HG02938 (cell line): Measurements from ENCODE around the gene FLG.
"Not testable (repeated sequence)": the region's sequence is repeated elsewhere in the genome, so short reads cannot be mapped to it uniquely, and the experiment has no call there.

Experiments
- ATAC-seq: cut with Tn5 transposase; IDR thresholded peaks from one replicate; pipeline ENCODE4 v1.9.1; 2021; ENCODE audit warnings: mild to moderate bottlenecking, moderate library complexity; ENCODE audit not compliant: unreplicated experiment

Gene FLG

GRCh38 chr1:152325111-152325510, at the start of gene FLG:
TSS of gene FLG (minus strand) at chr1:152325239. CDS start at chr1:152315456, 9,783 bp downstream.
- ATAC-seq = no peak

GRCh38 chr1:152374451-152374850, 49.4 kb upstream of the FLG start:
- ATAC-seq = no peak

- ATAC-seq = no peak
Measured at GRCh38 chr1:152372672-152373071, 47.6 kb upstream of the FLG start.

- ATAC-seq = no peak
Measured at GRCh38 chr1:152367436-152367835, 42.4 kb upstream of the FLG start.

DNA sequence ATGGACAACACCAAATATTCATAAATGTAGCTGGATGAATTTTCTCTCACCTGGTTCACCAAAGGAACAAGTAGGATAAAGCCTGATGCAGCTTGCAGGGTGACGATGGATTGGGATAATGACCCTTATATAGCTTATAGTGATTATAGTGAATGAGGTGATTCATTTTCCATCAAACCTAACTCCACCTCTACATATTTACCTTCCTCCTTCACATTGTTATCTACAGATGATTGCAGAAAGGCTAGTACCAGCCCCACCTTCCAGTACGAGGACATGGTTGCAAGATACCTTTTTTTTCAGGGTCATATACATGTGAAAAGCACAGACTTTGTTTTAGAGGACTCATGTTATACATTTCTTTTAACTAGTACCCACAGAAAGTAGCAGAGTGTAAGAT, 34.9 kb upstream of the FLG start, which contains the start of gene FLG2:
Gene FLG2 (minus strand): TSS at position 101 of the 400 bp plus-strand sequence. CDS start 1,122 bp downstream, outside the sequence.
- no peak for ATAC-seq

DNA sequence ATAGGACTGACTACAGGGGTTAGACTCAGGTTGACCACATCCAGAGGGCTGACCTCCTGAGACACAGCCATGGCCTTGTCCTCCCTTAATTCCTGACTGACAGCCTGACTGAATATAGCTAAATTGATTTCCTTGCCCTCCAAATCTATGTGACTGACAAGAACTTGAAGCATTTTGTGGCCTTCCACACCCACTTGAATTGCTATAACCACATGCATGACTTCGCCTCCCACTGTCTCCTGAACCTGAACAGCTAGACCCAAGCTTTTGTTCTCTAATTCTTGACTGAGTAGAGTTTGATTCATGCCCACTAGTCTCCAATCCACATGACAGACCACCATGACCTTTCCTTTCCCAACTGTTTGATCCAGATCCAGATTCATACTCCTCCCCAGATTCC, 31.7 kb upstream of the FLG start:
- ATAC-seq = no peak

- no peak for ATAC-seq
Measured at GRCh38 chr1:152349611-152350010, 24.6 kb upstream of the FLG start.

DNA sequence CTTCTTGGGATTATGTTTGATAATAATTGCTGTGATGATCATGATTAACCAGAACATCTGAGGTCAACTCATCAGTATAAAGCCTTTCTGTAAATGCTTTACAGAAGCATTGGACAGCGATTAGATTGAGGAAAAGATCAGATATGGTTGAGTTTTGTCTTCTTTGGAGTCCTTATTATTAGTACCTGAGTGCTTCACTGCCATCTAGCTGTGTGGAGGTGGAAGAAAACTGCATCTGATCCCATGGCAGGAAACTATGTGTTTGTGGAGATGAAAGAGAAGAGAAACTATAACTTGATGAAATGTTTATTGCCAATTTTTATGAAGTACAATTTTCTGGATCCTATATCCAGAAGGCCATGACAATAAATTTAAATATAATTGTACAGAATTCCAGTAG, 23.4 kb upstream of the FLG start:
- no peak for ATAC-seq

DNA sequence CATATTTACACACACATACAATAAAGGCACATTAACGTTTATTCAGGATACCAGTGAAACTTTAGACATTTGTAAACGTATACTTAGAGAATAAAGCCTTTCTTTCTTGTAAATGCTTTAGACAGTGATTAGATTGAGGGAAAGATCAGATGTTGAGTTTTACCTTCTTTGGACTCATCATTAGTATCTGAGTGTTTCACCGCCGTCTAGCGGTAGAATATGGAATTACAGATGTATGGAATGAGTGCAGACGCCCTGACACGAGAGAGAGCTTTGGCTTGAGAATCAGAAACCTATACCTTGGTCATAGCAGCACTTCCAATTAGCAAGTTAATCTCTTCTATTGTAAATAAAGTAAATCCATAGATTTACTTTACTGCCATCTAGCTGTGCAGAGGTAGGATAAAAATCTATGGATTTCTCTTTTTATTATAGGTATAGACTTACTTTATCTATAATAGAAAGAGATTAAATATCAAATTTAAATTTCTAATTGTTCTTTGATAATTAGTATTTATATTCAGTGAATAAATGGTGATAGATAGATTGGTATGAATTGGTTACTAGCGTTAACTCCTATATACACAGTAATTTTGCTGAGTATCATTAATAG, 22.2 kb upstream of the FLG start:
- peak; percentile 59 for ATAC-seq

DNA sequence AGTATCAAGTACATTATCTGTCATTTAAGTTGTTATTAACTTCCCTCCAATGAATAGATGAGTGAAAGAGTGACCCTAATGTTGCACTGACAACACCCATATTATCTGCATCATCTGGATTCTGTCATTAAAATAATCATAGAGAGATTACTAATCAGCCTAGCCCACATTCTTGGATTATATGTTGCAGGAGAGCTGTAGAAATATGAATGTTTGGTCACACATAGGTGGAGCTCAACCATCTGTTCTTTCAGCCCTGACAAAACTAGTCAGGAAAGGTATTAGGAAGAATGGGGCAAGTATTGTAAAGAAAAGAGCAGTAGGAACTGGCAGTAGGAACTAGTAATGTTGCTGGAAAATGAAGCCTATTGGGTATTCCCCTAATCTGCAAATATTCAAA, 19.4 kb upstream of the FLG start:
- no peak for ATAC-seq

- no peak for ATAC-seq
Measured at GRCh38 chr1:152343006-152343405, 18.0 kb upstream of the FLG start.

- no peak for ATAC-seq
Measured at GRCh38 chr1:152335399-152335798, 10.4 kb upstream of the FLG start.

DNA sequence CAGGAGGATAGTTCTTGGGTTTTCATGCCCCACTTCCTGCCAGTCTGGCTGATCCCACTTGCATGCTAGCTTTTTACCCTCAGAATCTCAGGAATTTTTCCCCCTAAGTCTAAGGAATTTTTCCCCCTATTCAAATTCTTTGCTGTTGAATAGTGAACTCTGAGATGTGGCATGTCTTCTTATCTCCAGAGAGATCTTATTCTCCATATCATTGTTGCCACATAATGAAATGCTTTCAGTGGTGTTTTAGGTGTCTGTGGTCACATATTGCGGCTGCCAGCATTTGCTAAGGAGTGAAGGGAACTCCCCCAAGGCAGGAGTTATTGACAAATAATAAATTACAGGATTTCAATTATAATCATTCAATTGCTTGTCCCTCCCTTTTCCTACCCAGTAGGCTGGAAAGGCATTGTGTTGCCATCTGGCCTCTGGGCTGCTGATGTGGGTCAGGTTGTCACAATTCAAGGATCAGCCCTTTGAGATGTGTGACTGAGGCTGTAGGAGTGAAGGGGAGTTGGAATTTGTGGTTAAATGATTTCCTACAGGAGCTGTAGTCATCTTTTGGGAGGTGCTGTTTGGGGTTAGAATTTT, 3.9 kb upstream of the FLG start:
- ATAC-seq = no peak

GRCh38 chr1:152313970-152314369, 11.1 kb downstream of the FLG start:
- no peak for ATAC-seq

- ATAC-seq = no peak
Measured at GRCh38 chr1:152313319-152313801, 11.7 kb downstream of the FLG start.

- ATAC-seq = not testable (repeated sequence)
Measured at GRCh38 chr1:152312169-152312568, 12.9 kb downstream of the FLG start.

DNA sequence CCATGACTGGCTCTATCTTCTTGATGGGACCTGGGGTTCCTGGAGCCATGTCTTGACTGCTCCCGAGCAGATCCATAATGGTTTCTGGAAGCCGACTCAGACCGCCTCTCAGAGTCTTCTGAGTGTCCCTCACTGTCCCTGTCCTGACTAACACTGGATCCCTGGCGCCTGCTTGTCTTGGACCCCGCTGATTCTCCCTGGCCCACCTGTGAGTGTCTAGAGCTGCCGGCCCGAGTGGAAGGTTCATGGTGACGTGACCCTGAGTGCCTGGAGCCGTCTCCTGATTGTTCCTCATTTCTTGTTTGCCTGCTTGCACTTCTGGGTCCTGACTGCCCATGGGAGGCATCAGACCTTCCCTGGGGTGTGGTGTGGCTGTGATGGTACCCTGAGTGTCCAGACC, 15.1 kb downstream of the FLG start:
- no peak for ATAC-seq

DNA sequence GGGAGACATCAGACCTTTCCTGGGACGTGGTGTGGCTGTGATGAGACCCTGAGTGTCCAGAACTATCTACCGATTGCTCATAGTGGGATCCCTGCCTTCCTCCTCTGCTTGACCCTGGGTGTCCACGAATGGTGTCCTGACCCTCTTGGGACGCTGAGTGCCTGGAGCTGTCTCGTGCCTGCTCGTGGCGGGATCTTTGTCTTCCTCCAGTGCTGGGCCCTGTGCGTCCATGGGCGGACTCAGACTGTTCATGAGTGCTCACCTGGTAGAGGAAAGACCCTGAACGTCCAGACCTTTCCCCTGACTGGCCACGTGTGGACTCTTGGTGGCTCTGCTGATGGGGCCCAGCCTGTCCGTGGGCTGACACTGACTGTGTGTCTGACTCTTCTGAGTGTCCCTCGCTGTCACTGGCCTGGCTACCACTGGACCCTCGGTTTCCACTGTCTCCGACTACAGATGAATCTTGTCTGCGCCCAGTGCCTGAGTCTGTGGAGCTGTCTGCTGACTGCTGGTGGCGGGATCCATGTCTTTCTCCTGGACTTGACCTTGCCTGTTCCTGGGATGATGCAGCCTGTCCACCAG, 15.6 kb downstream of the FLG start:
- not testable (repeated sequence) for ATAC-seq

GRCh38 chr1:152308758-152309157, 16.3 kb downstream of the FLG start:
- ATAC-seq = not testable (repeated sequence)

- not testable (repeated sequence) for ATAC-seq
Measured at GRCh38 chr1:152307970-152308369, 17.1 kb downstream of the FLG start.

DNA sequence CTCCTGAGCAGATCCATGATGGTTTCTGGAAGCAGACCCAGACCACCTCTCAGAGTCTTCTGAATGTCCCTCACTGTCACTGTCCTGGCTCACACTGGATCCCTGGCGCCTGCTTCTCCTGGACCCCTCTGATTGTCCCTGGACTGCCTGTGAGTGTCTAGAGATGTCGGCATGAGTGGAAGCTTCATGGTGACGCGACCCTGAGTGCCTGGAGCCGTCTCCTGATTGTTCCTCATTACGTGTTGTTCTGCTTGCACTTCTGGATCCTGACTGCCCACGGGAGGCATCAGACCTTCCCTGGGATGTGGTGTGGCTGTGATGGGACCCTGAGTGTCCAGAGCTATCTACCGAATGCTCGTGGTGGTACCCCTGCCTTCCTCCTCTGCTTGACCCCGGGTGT, 18.9 kb downstream of the FLG start:
- ATAC-seq = not testable (repeated sequence)

DNA sequence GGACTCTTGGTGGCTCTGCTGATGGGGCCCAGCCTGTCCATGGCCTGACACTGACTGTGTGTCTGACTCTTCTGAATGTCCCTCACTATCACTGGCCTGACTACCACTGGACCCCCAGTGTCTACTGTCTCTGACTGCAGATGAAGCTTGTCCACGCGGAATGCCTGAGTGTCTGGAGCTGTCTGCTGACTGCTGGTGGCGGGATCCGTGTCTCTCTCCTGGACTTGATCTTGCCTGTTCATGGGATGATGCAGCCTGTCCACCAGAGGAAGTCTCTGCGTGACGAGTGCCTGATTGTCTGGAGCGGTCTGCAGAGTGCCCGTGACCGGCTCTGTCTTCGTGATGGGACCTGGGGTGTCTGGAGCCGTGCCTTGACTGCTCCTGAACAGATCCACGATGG, 20.3 kb downstream of the FLG start:
- not testable (repeated sequence) for ATAC-seq
